ENCODE results near the gene ANKZF1. TPM values are rescaled to one million over a fixed set of nuclear protein-coding genes. Genes with fewer than 3 reads are reported as not detected.
A peak's percentile ranks its signal among the peaks of the same experiment; 100 is the strongest.

The ANKZF1 gene
- total RNA-seq, 1 donor from 2014 or later = 27.7 TPM

DNA sequence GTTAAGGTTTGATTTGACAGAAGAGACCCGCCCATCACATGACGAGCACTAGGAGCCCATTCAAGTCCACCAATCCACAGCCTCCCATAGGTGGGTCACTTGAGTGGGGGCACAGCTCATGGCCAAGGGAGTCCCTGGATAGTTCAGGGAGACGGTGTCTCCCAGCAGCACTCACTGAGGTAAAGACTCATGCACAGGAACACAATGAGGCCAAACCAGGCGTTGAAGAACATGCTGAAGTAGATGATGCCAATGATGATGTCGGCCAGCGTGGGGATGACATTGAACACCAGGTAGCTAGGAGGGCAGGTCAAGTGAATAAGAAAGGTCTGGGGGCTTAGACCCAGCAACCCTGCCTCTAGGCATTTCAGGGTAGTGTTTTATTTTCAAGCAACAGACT is 14.8 kb upstream of the ANKZF1 start:
- Histone ChIP-seq H3K27me3 (ENCODE audit: control insufficient read depth in 3 of 3, insufficient read depth in 3 of 3, low read length in 3 of 3) (no peaks in the 10 kb centered on the region), H3K4me3 (ENCODE audit: low read length in 3 of 3) (no peak overlapping the region), H3K9me3 (ENCODE audit: control insufficient read depth in 3 of 3, low read length in 3 of 3) (no peaks in the 10 kb centered on the region), H3K27ac (ENCODE audit: low read depth, low read length) (no peak overlapping the region), H3K36me3 (ENCODE audit: control insufficient read depth in 3 of 3, insufficient read depth in 3 of 3, low read length in 3 of 3) (peaks cover 50 to 67% (median 59%) of the 10 kb centered on the region in 3 donors), H3K4me1 (ENCODE audit: control insufficient read depth in 3 of 3, insufficient read depth in 3 of 3, low read length in 3 of 3) (peaks cover 27 to 38% (median 29%) of the 10 kb centered on the region in 3 donors), H3K9ac (ENCODE audit: low read depth in 1 of 3, low read length in 3 of 3) (no peak overlapping the region)

DNA sequence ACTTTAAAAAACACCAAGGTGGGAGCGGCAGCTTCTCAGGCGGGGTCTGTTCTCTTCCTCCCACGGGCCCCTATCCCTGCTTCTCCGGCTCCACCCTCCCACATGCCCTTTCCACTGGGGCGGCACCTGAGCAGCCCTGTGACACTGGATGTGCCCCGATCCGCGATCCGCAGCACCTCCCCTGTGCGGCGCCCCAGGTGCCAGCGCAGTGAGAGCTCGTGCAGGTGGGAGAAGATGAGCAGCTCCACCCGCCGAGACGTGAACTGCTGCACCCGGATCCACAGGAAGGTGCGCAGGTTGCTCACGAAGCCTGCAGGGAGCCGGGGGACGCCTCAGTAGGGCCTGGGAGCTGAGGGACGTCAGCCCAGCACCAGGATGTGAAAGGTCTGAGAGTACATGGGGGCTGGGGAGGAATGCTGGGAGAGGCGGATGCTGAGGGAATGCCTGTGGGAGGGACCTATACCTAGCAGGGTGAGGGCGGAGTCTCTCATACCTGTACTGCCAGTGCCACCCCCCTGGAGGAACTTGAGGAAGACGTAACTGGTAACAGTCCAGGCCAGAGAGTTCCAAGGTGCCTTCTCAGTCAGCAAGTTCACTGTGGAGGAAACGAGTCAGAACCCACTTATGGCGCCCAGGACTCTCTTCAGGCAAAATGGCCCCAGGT is 13.6 kb upstream of the ANKZF1 start:
- Histone ChIP-seq H3K9me3 (ENCODE audit: control insufficient read depth in 3 of 3, low read length in 3 of 3) (no peaks in the 10 kb centered on the region), H3K27ac (ENCODE audit: low read depth, low read length) (peak overlapping the region; percentile 93), H3K4me1 (ENCODE audit: control insufficient read depth in 3 of 3, insufficient read depth in 3 of 3, low read length in 3 of 3) (peaks cover 32 to 49% (median 35%) of the 10 kb centered on the region in 3 donors), H3K9ac (ENCODE audit: low read depth in 1 of 3, low read length in 3 of 3) (no peak overlapping the region), H3K36me3 (ENCODE audit: control insufficient read depth in 3 of 3, insufficient read depth in 3 of 3, low read length in 3 of 3) (peaks cover 49 to 67% (median 59%) of the 10 kb centered on the region in 3 donors), H3K4me3 (ENCODE audit: low read length in 3 of 3) (no peak overlapping the region), H3K27me3 (ENCODE audit: control insufficient read depth in 3 of 3, insufficient read depth in 3 of 3, low read length in 3 of 3) (no peaks in the 10 kb centered on the region)

DNA sequence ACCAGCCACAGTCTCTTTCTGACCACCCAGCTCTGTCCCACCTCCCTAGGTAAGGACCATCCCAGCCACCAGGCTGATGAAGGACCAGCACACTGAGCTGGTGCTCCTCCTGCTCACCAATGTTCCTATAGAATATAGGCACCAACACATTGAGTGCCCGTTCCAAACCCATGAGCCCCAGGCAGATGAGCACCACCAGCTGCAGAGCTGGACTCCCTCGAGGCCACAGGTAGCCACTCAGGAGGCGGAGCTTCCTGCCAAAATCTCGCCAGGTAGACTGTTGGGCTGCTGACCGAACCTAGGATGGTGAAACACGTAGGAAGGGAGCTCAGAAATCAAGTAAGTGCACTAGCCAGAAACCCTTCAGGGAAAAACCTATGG is 13.1 kb upstream of the ANKZF1 start:
- no peaks in the 10 kb centered on the region for H3K27me3 ChIP-seq (ENCODE audit: control insufficient read depth in 3 of 3, insufficient read depth in 3 of 3, low read length in 3 of 3)
- H3K27ac ChIP-seq (ENCODE audit: low read depth, low read length) = peak overlapping the region; percentile 93
- H3K4me3 ChIP-seq (ENCODE audit: low read length in 3 of 3) = no peak overlapping the region
- peak overlapping the region in 1 of 3 donors; percentile 16 for H3K9ac ChIP-seq (ENCODE audit: low read depth in 1 of 3, low read length in 3 of 3)
- peaks cover 51 to 68% (median 61%) of the 10 kb centered on the region in 3 donors for H3K36me3 ChIP-seq (ENCODE audit: control insufficient read depth in 3 of 3, insufficient read depth in 3 of 3, low read length in 3 of 3)
- H3K9me3 ChIP-seq (ENCODE audit: control insufficient read depth in 3 of 3, low read length in 3 of 3) = no peaks in the 10 kb centered on the region
- peaks cover 32 to 49% (median 35%) of the 10 kb centered on the region in 3 donors for H3K4me1 ChIP-seq (ENCODE audit: control insufficient read depth in 3 of 3, insufficient read depth in 3 of 3, low read length in 3 of 3)

DNA sequence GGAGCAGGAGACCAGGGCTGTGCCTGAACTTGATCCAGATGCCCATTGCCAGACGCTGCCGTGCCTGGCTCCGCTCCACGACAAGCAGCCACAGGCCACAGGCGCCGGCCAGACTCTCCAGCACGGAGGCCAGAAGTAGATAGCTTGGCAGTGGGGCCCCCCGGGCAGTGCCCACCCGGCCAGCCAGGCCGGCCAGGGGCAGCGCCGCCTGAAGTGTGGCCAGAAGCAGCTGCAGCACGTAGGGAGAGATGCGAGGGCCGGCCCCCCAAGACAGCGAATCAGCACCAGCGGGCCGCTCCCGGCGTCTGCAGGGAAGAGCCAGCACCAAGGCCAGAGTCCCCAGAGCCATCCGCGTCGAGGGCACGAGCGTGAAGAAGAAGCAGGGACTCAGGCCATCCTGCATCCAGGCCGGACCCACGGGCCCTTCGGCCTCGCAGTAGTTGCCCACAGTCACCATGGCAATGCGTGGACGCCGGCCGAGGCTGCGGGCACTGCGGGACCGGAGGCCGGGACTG is 11.3 kb upstream of the ANKZF1 start:
- peaks cover 56 to 70% (median 65%) of the 10 kb centered on the region in 3 donors for H3K36me3 ChIP-seq (ENCODE audit: control insufficient read depth in 3 of 3, insufficient read depth in 3 of 3, low read length in 3 of 3)
- peak overlapping the region; percentile 66 to 89 (median 80) for H3K9ac ChIP-seq (ENCODE audit: low read depth in 1 of 3, low read length in 3 of 3)
- no peaks in the 10 kb centered on the region for H3K27me3 ChIP-seq (ENCODE audit: control insufficient read depth in 3 of 3, insufficient read depth in 3 of 3, low read length in 3 of 3)
- peak overlapping the region; percentile 93 for H3K27ac ChIP-seq (ENCODE audit: low read depth, low read length)
- no peaks in the 10 kb centered on the region for H3K9me3 ChIP-seq (ENCODE audit: control insufficient read depth in 3 of 3, low read length in 3 of 3)
- H3K4me3 ChIP-seq (ENCODE audit: low read length in 3 of 3) = peak overlapping the region; percentile 75 to 88 (median 79)
- H3K4me1 ChIP-seq (ENCODE audit: control insufficient read depth in 3 of 3, insufficient read depth in 3 of 3, low read length in 3 of 3) = peaks cover 32 to 49% (median 35%) of the 10 kb centered on the region in 3 donors

DNA sequence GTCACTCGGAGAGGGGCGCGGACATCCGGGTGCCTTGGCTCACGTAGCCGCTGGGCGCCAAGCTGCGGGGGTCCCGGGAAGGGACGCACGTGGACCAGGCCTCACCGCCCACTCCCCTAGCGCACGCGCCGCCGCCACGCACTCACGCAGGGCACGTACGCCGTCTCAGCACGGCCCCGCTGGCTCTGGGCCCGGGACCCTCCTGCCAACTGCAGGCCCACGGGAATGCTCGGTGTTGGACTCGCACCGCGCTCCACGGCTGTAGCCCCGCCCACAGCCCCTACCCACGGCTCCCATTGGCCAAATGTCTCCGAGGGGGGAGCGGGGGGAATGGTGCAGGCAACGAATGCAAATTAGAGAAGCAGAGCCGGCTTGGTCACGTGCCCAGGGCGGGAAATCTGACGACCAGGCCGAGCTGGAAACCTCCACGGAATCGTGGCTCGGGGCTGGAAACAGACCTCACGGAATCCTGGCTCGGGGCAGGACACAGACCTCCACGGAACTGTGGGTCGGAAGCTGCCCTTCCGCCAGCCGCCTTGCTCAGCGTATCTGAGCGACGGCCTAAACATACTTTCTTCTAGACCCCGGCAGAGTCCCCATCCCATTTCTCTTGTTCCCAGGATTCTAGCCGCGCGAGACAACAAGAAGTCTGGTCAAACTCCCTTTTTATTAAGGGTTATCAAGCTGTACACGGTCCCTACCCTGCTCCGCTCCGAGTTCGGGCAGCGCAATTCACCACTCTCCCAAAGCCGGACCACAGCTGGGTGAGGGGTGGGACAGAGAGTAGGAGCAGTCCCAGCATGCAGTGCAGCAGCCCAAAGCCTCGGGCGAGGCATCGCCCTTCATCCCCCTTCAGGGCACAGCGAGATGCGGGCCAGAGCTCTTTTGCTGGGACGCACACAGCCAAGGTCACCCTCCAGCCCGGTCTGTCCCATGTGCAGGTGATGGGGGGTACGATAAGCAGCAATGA is 10.6 kb upstream of the ANKZF1 start, which contains the start of gene ABCB6:
ABCB6 (minus strand) TSS at position 227 of the 970 bp plus-strand sequence. CDS start 285 bp downstream, outside the sequence.
- Histone ChIP-seq H3K9ac (ENCODE audit: low read depth in 1 of 3, low read length in 3 of 3) (peak within 1 kb of the TSS; percentile 73 to 89 (median 80)), H3K27ac (ENCODE audit: low read depth, low read length) (peak within 1 kb of the TSS; percentile 93), H3K9me3 (ENCODE audit: control insufficient read depth in 3 of 3, low read length in 3 of 3) (no peaks in the 10 kb centered on the region), H3K27me3 (ENCODE audit: control insufficient read depth in 3 of 3, insufficient read depth in 3 of 3, low read length in 3 of 3) (no peaks in the 10 kb centered on the region), H3K4me3 (ENCODE audit: low read length in 3 of 3) (peak within 1 kb of the TSS; percentile 75 to 88 (median 79)), H3K4me1 (ENCODE audit: control insufficient read depth in 3 of 3, insufficient read depth in 3 of 3, low read length in 3 of 3) (peaks cover 32 to 49% (median 35%) of the 10 kb centered on the region in 3 donors), H3K36me3 (ENCODE audit: control insufficient read depth in 3 of 3, insufficient read depth in 3 of 3, low read length in 3 of 3) (peaks cover 56 to 70% (median 65%) of the 10 kb centered on the region in 3 donors)

DNA sequence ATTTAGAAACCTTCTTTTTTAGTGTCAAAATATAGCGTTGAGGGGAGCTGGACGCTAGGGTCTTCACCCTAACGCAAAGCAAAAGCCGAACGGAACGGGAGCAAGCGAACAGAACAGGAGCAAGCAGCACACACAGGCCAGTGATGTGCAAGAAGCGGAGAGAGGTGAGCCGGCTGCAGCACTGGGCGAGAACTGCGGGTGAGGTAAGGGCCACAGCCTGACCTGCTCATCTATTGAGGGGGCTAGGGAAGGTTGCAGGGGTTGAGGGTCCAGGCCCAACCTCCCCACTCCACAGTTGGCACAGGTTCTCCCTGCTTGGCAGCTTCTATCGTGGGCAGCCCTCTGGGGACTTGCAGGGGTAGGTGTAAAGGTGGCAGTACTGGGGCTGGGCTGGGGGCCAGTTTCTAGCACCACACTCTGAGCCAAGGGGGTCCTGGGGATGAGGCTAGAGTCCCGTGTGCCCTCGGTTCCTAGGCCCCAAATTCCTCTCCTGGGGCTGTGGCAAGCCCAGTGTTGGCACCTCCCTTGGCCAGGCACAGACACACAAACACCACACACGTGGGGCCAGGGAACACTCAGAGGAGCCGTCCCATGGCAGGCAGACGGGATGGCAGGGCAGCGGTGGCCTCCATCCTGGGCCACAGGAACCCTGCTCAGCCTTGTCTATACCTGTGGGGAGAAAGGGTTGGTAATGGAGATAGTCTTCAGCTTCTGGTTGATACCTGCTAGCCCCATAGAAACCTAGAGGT is 9.6 kb upstream of the ANKZF1 start:
- Histone ChIP-seq H3K36me3 (ENCODE audit: control insufficient read depth in 3 of 3, insufficient read depth in 3 of 3, low read length in 3 of 3) (peaks cover 57 to 70% (median 65%) of the 10 kb centered on the region in 3 donors), H3K9me3 (ENCODE audit: control insufficient read depth in 3 of 3, low read length in 3 of 3) (no peaks in the 10 kb centered on the region), H3K4me1 (ENCODE audit: control insufficient read depth in 3 of 3, insufficient read depth in 3 of 3, low read length in 3 of 3) (peaks cover 32 to 49% (median 35%) of the 10 kb centered on the region in 3 donors), H3K4me3 (ENCODE audit: low read length in 3 of 3) (peak overlapping the region in 1 of 3 donors; percentile 79), H3K9ac (ENCODE audit: low read depth in 1 of 3, low read length in 3 of 3) (peak overlapping the region in 2 of 3 donors; percentile 73 to 89), H3K27ac (ENCODE audit: low read depth, low read length) (peak overlapping the region; percentile 93), H3K27me3 (ENCODE audit: control insufficient read depth in 3 of 3, insufficient read depth in 3 of 3, low read length in 3 of 3) (no peaks in the 10 kb centered on the region)

DNA sequence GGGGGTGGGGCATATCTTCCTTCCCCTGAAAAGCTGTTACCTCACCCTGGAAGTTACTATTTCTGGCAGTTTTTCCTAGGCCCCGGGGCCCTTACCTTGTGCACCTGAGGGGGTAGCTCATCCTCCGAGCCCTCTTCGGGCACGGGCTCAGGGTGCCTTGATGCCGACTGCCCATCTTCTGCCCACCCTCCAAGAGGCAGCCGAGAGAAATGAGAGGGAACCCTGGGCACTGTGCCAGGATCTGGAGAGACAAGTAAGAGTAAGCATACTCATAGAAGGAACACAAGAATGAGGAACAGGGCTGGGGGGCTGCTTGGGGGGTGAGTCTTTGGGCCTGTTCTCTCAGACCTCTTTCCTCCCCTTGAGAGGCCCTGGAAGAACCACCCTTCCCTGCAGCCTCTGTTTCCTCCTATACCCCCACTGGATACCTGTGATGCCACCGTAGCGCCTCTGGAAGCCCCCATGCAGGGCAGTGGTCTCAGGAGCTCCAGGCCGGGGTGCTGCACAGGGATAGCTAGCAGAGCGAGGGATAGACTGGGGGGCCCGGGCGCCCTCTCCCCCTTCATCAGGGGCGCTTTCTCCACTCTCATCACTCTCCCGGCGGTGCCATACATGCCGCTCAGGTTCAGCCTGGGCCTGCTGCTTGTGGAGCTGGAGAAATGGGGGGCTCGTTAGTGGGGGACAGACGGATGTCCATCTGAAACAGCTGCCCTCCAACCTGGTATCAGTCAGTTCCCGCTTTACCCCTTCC is 8.8 kb upstream of the ANKZF1 start:
- peaks cover 63 to 70% (median 65%) of the 10 kb centered on the region in 3 donors for H3K36me3 ChIP-seq (ENCODE audit: control insufficient read depth in 3 of 3, insufficient read depth in 3 of 3, low read length in 3 of 3)
- H3K9ac ChIP-seq (ENCODE audit: low read depth in 1 of 3, low read length in 3 of 3) = no peak overlapping the region
- H3K27me3 ChIP-seq (ENCODE audit: control insufficient read depth in 3 of 3, insufficient read depth in 3 of 3, low read length in 3 of 3) = no peaks in the 10 kb centered on the region
- no peaks in the 10 kb centered on the region for H3K9me3 ChIP-seq (ENCODE audit: control insufficient read depth in 3 of 3, low read length in 3 of 3)
- H3K27ac ChIP-seq (ENCODE audit: low read depth, low read length) = no peak overlapping the region
- H3K4me3 ChIP-seq (ENCODE audit: low read length in 3 of 3) = no peak overlapping the region
- H3K4me1 ChIP-seq (ENCODE audit: control insufficient read depth in 3 of 3, insufficient read depth in 3 of 3, low read length in 3 of 3) = peaks cover 32 to 48% (median 35%) of the 10 kb centered on the region in 3 donors

DNA sequence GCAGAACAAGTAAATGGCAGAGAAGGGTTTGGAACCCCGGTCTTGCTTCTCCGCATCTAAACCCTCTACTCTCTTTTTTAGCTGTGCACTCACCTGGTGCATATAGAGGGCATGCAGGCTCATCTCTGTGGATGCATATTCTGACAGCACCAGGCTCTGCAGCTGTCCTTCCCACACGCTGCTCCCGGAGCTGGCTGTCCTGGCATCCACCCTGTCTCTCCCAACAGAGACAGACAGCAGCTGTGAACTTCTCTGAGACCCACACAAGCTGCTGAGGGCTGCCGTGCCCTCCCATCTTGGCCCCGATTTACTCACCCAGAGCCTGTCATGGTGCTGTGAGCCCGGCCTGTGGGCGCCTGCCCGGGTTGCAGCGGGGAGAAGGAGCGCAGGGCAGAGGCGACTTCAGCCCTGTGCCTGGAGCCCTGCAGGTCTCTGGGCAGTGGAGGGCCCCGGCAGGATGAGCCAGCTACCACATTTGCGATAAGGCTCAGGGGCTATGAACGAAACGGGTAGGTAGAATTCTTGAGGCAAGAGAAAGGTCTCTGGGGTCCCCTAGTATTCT is 7.6 kb upstream of the ANKZF1 start:
- H3K9ac ChIP-seq (ENCODE audit: low read depth in 1 of 3, low read length in 3 of 3) = peak overlapping the region in 1 of 3 donors; percentile 25
- no peak overlapping the region for H3K27ac ChIP-seq (ENCODE audit: low read depth, low read length)
- H3K9me3 ChIP-seq (ENCODE audit: control insufficient read depth in 3 of 3, low read length in 3 of 3) = no peaks in the 10 kb centered on the region
- H3K27me3 ChIP-seq (ENCODE audit: control insufficient read depth in 3 of 3, insufficient read depth in 3 of 3, low read length in 3 of 3) = no peaks in the 10 kb centered on the region
- peaks cover 58 to 69% (median 69%) of the 10 kb centered on the region in 3 donors for H3K36me3 ChIP-seq (ENCODE audit: control insufficient read depth in 3 of 3, insufficient read depth in 3 of 3, low read length in 3 of 3)
- no peak overlapping the region for H3K4me3 ChIP-seq (ENCODE audit: low read length in 3 of 3)
- peaks cover 27 to 36% (median 27%) of the 10 kb centered on the region in 3 donors for H3K4me1 ChIP-seq (ENCODE audit: control insufficient read depth in 3 of 3, insufficient read depth in 3 of 3, low read length in 3 of 3)
